Kidney epithelial cell (primary cell): Measurements from ENCODE around the gene TIAM2. TPM values are rescaled to one million over a fixed set of nuclear protein-coding genes. Genes with fewer than 3 reads are reported as not detected.

Source experiments
- DNase-seq: peaks from one replicate; pipeline ENCODE4 v3.0.0-alpha.2; 2010; ENCODE audit warnings: low read depth
- H3K27me3 ChIP-seq: 2 replicates; pipeline ENCODE4 v1.6.0; 2011; ENCODE audit warnings: low read length; ENCODE audit not compliant: control insufficient read depth, insufficient read depth
- H3K36me3 ChIP-seq: 2 replicates; pipeline ENCODE4 v1.5.1; 2011; ENCODE audit warnings: low read length; ENCODE audit not compliant: control insufficient read depth, insufficient read depth
- H3K4me3 ChIP-seq: 2 replicates; pipeline ENCODE4 v1.5.1; 2011; ENCODE audit warnings: low read depth, mild to moderate bottlenecking, control low read depth, low read length
- total RNA-seq: library from RNA; depleted of rRNA; stranded (reverse); fragments of >200 nt; gene quantifications from 2 replicates; pipeline ENCODE4 v1.2.3, GENCODE V29; 2015
- TF ChIP-seq, protein P1 (sequence below): IDR thresholded peaks from 2 replicates; pipeline ENCODE4 v1.5.1; 2011; ENCODE audit warnings: mild to moderate bottlenecking, moderate library complexity, low read length, control low read depth, inconsistent platforms; ENCODE audit not compliant: insufficient read depth, poor library complexity, severe bottlenecking

The TIAM2 gene
- total RNA-seq, 1 donor from 2014 or later: 21.3 TPM

DNA sequence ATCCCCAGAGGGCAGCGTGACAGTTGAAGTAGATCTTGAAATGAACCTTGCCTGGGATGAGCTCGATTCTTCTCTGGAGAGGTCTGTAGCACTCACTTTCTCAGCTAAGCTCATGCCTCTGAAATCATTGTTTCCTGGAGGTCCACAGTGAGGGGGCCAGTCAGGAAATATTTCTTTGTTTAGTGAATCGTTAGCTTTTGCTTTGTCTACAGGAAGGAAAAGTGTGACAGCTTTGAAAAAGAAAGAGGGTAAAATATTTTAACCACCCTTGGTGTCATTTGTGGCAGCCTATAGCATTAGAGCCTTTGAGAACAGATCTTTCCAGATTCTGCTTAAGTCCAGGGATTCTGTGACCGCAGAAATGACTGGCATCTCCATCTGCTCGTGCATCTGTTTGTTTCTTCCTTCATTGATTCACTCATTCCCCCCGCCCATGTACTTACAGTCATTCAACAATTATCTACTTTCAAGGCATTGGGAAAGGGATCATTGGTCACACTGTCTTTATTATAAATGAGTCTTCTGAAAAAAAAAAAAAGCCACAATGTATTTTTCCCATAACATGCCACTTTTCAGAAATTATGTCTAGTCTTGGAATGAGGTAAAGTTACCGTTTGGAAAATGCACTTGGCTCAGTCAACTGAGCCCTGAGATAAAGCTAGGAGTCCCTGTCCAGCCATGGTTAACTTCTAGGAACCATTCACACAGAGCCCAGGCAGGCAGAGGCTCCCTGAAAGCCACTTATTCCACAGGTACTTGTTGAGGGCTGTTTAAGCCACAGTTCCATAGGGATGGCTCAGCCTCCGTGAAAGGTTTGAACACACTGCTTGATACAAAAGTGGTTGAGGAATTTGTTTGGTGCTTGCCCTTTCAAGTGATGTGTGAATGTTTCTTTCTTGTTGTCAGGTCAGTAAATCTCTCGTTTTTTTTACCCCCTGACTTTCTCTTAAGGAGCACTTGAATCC is 86.0 kb downstream of the TIAM2 start:
- TF ChIP-seq, protein P1, sequence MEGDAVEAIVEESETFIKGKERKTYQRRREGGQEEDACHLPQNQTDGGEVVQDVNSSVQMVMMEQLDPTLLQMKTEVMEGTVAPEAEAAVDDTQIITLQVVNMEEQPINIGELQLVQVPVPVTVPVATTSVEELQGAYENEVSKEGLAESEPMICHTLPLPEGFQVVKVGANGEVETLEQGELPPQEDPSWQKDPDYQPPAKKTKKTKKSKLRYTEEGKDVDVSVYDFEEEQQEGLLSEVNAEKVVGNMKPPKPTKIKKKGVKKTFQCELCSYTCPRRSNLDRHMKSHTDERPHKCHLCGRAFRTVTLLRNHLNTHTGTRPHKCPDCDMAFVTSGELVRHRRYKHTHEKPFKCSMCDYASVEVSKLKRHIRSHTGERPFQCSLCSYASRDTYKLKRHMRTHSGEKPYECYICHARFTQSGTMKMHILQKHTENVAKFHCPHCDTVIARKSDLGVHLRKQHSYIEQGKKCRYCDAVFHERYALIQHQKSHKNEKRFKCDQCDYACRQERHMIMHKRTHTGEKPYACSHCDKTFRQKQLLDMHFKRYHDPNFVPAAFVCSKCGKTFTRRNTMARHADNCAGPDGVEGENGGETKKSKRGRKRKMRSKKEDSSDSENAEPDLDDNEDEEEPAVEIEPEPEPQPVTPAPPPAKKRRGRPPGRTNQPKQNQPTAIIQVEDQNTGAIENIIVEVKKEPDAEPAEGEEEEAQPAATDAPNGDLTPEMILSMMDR: no peak
- Histone ChIP-seq H3K4me3 (no peak overlapping the region), H3K36me3 (no peaks in the 10 kb centered on the region), H3K27me3 (no peaks in the 10 kb centered on the region)
- no peak for DNase-seq

GRCh38 chr6:155084431-155085123 is 89.5 kb downstream of the TIAM2 start:
- no peaks in the 10 kb centered on the region for H3K36me3 ChIP-seq
- no peaks in the 10 kb centered on the region for H3K27me3 ChIP-seq
- no peak overlapping the region for H3K4me3 ChIP-seq
- TF ChIP-seq, protein P1: no peak
- no peak for DNase-seq

GRCh38 chr6:155085582-155086257 is 90.6 kb downstream of the TIAM2 start:
- no peak overlapping the region for H3K4me3 ChIP-seq
- TF ChIP-seq, protein P1: no peak
- no peaks in the 10 kb centered on the region for H3K36me3 ChIP-seq
- no peaks in the 10 kb centered on the region for H3K27me3 ChIP-seq
- DNase-seq: peak; percentile 83

GRCh38 chr6:155088856-155089255 is 93.7 kb downstream of the TIAM2 start:
- Histone ChIP-seq H3K27me3 (no peaks in the 10 kb centered on the region), H3K4me3 (no peak overlapping the region), H3K36me3 (no peaks in the 10 kb centered on the region)
- TF ChIP-seq, protein P1: no peak
- DNase-seq: no peak

DNA sequence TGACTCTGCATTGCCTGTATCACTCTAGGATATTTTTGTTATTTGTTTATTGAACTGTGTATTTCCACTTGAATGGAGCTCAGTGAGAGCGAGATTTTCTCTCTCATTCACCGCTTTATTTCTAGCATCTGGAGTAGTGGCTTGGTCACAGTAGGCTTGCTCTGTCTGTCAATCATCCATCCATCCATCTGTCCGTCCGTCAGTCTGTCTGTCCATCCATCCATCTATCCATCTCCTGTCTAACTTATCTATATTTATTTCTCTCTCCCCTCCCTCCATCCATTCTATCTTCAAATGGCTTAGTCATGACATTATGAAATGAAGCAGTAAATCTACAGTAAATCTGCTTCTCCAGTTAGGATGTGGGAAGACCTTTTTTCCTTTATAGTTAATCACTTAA is 94.6 kb downstream of the TIAM2 start:
- Histone ChIP-seq H3K4me3 (no peak overlapping the region), H3K27me3 (no peaks in the 10 kb centered on the region), H3K36me3 (no peaks in the 10 kb centered on the region)
- TF ChIP-seq, protein P1: no peak
- DNase-seq: no peak
